ENCODE data around the gene ADSL. TPM values are rescaled to one million over a fixed set of nuclear protein-coding genes. Genes with fewer than 3 reads are reported as not detected.

Gene ADSL
- total and polyA plus RNA-seq, 12 donors: 29.3 to 101 (median 53.9) TPM

DNA sequence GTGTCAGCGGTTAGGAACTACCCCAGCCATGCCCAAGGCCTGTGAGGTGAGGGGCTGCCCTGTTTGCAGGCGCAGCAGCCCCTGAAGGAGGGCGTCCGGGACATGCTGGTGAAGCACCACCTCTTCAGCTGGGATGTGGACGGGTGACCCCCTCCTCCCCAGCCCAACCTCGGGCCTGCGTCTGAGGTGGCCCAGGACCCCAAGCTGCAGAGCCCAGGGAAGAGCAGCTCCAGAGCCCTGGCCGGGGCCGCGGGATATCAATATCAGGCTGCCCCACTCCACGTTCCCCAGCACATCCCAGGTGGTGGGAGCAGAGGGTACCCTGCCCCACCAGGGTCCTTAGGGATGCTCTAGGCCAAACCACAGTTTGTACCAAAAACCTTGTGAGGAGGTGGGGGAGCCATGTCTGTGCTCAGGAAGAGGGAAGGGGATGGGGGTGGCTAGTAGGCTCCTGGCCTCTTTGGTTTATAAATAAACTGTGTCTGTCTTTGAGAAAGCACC, 63.4 kb downstream of the ADSL start:
- 91 to 93% methylated on average over 11 of the region's 11 CpGs for WGBS, 2 donors
- TF ChIP-seq, protein P1, sequence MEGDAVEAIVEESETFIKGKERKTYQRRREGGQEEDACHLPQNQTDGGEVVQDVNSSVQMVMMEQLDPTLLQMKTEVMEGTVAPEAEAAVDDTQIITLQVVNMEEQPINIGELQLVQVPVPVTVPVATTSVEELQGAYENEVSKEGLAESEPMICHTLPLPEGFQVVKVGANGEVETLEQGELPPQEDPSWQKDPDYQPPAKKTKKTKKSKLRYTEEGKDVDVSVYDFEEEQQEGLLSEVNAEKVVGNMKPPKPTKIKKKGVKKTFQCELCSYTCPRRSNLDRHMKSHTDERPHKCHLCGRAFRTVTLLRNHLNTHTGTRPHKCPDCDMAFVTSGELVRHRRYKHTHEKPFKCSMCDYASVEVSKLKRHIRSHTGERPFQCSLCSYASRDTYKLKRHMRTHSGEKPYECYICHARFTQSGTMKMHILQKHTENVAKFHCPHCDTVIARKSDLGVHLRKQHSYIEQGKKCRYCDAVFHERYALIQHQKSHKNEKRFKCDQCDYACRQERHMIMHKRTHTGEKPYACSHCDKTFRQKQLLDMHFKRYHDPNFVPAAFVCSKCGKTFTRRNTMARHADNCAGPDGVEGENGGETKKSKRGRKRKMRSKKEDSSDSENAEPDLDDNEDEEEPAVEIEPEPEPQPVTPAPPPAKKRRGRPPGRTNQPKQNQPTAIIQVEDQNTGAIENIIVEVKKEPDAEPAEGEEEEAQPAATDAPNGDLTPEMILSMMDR (IDR thresholded peaks at IDR 0.05): no peak

DNA sequence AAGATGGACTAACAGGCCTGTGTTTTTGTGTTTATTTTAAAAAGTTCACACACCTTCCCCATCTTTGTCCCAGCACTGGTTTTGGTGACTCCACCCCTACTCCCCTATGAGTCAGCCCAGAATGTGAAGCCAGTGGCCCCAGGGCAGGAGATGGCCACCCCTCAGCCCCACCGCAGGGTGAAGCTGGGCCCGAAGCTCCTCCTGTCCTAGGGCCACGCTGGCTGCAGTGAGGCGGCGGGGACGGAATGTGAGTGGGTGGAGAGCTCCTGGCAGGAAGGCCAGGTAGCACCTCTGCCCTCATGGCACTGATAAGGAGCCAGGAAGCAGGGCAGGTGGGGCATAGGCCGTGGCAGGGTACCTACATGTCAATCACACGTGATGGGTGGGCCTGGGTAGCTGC, 64.0 kb downstream of the ADSL start:
- DNase-seq (no peak), ATAC-seq (no peak)
- TF ChIP-seq, protein P1 (IDR thresholded peaks at IDR 0.05): no peak
- 84 to 91% methylated on average over 8 of the region's 8 CpGs for WGBS, 2 donors
- H3K4me3 ChIP-seq: no peak overlapping the region
- H3K36me3 ChIP-seq: peaks cover 0 to 90% (median 35%) of the 10 kb centered on the region in 9 donors
- no peaks in the 10 kb centered on the region for H3K9me3 ChIP-seq
- H3K4me1 ChIP-seq: peaks cover 0 to 20% (median 2%) of the 10 kb centered on the region in 9 donors
- intact Hi-C loops (cut with DNase I): no loop called here
- H3K27ac ChIP-seq: no peak overlapping the region
- no peaks in the 10 kb centered on the region for H3K27me3 ChIP-seq

More for the DNA sequence above, 63.4 kb downstream of the ADSL start:
- Histone ChIP-seq H3K27ac (no peak overlapping the region), H3K9me3 (no peaks in the 10 kb centered on the region), H3K27me3 (no peaks in the 10 kb centered on the region), H3K4me3 (no peak overlapping the region), H3K4me1 (peaks cover 0 to 14% (median 0%) of the 10 kb centered on the region in 9 donors), H3K36me3 (peaks cover 0 to 92% (median 37%) of the 10 kb centered on the region in 9 donors)
- intact Hi-C loops (cut with DNase I): no loop called here
- DNase-seq: no peak
- ATAC-seq: no peak

DNA sequence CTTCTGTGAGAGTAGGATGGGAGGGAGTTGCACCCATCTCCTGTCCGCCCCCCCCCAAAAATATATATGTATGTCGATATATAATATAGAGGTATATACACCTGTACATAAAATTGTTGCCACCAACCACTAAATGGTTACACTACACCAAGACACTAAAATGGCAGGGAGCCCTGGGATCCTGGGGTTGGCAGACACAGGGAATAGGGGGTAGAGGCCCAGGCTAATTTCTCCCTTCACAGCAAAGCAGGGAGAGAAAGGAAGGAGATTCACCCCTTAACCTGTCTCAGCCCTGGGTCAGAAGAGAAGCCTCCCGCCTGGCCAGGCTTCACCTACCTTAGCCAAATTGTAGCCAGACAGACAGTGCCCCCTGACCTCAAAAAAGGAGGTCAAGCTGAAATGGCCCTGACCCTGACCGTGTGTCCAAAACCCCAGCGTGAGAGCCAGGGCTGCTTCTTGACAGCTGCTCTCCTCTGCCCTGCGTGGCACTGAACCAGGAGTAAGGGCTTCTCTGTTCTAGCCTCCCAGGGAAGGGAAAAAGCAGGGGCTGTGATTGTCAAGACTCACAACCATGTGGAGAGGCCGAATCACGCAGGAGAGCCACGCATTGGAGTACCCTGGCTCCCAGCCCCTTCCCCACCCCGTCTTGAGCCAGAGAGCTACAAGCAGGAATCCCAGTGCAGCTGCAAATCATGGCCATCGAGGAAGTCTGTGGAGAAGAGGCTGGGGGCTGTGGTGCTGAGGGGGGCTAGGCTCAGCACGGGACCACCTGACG, 64.6 kb downstream of the ADSL start:
- no peak overlapping the region for H3K4me3 ChIP-seq
- peaks cover 0 to 26% (median 8%) of the 10 kb centered on the region in 9 donors for H3K4me1 ChIP-seq
- no peaks in the 10 kb centered on the region for H3K27me3 ChIP-seq
- intact Hi-C loops (cut with DNase I): no loop called here
- DNase-seq: no peak
- H3K27ac ChIP-seq: no peak overlapping the region
- TF ChIP-seq, protein P1 (IDR thresholded peaks at IDR 0.05): no peak
- WGBS, 2 donors: 88 to 89% methylated on average over 13 of the region's 13 CpGs
- no peak for ATAC-seq
- peaks cover 0 to 90% (median 29%) of the 10 kb centered on the region in 9 donors for H3K36me3 ChIP-seq
- H3K9me3 ChIP-seq: no peaks in the 10 kb centered on the region

DNA sequence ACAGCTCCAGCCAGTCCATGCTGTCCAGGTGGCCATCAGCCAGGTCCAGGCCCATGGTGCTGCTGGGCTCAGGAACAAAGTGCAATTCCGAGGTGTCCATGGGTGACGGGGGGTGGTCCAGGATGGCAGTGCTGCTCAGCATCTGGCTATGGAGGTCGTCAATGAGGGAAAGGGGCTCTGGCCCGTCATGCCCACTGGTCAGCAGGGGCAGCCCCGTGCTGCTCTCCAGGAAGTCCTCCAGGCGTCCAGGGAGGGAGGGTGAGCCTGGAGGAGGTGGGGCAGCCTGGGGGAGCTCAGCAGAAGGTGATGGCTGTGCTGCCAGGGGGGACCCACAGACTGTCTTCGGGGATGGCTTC, 65.2 kb downstream of the ADSL start:
- no peaks in the 10 kb centered on the region for H3K9me3 ChIP-seq
- 81 to 83% methylated on average over 7 of the region's 7 CpGs for WGBS, 2 donors
- DNase-seq (no peak), ATAC-seq (no peak)
- no peaks in the 10 kb centered on the region for H3K27me3 ChIP-seq
- H3K4me3 ChIP-seq: no peak overlapping the region
- H3K27ac ChIP-seq: no peak overlapping the region
- TF ChIP-seq, protein P1 (IDR thresholded peaks at IDR 0.05): no peak
- peaks cover 0 to 90% (median 24%) of the 10 kb centered on the region in 9 donors for H3K36me3 ChIP-seq
- intact Hi-C loops (cut with DNase I): no loop called here
- peaks cover 0 to 32% (median 11%) of the 10 kb centered on the region in 9 donors for H3K4me1 ChIP-seq

All from heart right ventricle (tissue), 16 donors.